Activated T-helper 17 cell treated with anti-CD3 and anti-CD28 coated beads, Interleukin-2, amount 50 U/mL, for 72 hours (primary cell): ENCODE results near the gene TRAF3. TPM values are rescaled to one million over a fixed set of nuclear protein-coding genes. Genes with fewer than 3 reads are reported as not detected.

ENCODE experiments used
- ATAC-seq: fragments of 150-1000 bp; cut with Tn5 transposase; replicated peaks from 2 replicates; pipeline ENCODE4 v1.10.0; 2021; ENCODE audit warnings: mild to moderate bottlenecking, moderate library complexity
- H3K27ac Mint-ChIP-seq: one replicate; pipeline ENCODE4 v1.8.0; 2022; ENCODE audit warnings: mixed read lengths
- H3K27me3 Mint-ChIP-seq: one replicate; pipeline ENCODE4 v1.8.0; 2022; ENCODE audit warnings: mixed read lengths
- H3K36me3 Mint-ChIP-seq: one replicate; pipeline ENCODE4 v1.8.0; 2022; ENCODE audit warnings: low read depth, mild to moderate bottlenecking, mixed read lengths
- H3K4me1 Mint-ChIP-seq: one replicate; pipeline ENCODE4 v1.8.0; 2022; ENCODE audit warnings: mixed read lengths
- H3K4me3 Mint-ChIP-seq: one replicate; pipeline ENCODE4 v1.8.0; 2022; ENCODE audit warnings: mild to moderate bottlenecking, mixed read lengths
- H3K9me3 Mint-ChIP-seq: one replicate; pipeline ENCODE4 v1.8.0; 2022; ENCODE audit warnings: mixed read lengths
- total RNA-seq, 2 donors: library from RNA; stranded (reverse); gene quantifications; one replicate each; pipeline ENCODE4 v1.2.3, GENCODE V29; 2022

The TRAF3 gene
- total RNA-seq, 2 donors from 2014 or later: 61.7 to 133 TPM

- ATAC-seq: peak; percentile 69
- Mint-ChIP-seq H3K4me1 (no peaks in the 10 kb centered on the region), H3K27me3 (peaks cover 8% of the 10 kb centered on the region), H3K9me3 (no peaks in the 10 kb centered on the region), H3K4me3 (peak overlapping the region; percentile 47), H3K36me3 (no peaks in the 10 kb centered on the region), H3K27ac (no peak overlapping the region)
These were observed 151.4 kb downstream of the TRAF3 start for GRCh38 chr14:102928412-102929240.

- Mint-ChIP-seq H3K27ac (no peak overlapping the region), H3K36me3 (no peaks in the 10 kb centered on the region), H3K27me3 (peaks cover 8% of the 10 kb centered on the region), H3K4me1 (no peaks in the 10 kb centered on the region), H3K9me3 (no peaks in the 10 kb centered on the region), H3K4me3 (no peak overlapping the region)
- ATAC-seq: no peak
These were observed 152.2 kb downstream of the TRAF3 start for GRCh38 chr14:102929241-102930137.

GRCh38 chr14:102930138-102930752 lies 153.0 kb downstream of the TRAF3 start:
- H3K4me3 Mint-ChIP-seq: no peak overlapping the region
- H3K27me3 Mint-ChIP-seq: peaks cover 8% of the 10 kb centered on the region
- ATAC-seq: no peak
- no peaks in the 10 kb centered on the region for H3K4me1 Mint-ChIP-seq
- no peak overlapping the region for H3K27ac Mint-ChIP-seq
- H3K36me3 Mint-ChIP-seq: no peaks in the 10 kb centered on the region
- no peaks in the 10 kb centered on the region for H3K9me3 Mint-ChIP-seq

DNA sequence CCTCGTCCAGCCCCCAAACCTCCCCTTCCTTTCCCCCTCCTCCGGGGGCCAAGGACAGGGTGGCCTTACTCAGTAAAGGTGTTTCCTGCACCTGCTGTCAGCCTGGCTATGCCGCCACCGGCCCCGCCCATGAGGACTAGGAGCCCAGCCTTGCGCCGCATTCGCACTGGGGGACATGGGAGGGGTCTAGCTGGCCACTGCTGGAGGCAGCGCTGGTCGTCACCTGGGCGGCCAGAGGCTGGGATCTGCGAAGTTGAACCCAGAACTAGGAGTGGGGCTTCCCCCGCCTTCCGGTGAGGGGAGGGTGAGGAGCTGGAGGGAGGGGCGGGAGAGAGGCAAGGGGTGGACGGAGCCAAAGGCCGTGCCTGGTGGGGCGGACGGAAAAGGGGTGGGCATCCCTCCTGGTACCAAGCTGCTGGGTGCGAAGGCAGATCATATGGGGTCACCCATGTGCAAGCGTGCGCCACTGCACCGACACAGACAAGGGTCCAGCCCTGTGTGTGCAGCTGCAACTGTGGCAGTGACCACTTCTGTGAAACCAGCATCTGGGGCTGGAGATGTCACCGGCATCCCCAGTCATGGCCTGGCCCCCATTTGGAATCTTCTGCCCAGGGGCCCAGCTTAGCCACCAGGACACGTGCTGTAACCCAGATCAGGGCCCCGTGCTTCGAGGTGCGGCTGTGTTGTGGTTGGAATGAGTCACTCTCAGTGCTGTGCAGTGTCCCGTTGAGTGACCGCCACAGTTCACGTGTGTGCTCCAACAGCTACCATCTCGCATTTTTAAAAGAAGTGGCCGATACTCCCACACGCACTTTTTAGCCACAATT lies 153.7 kb downstream of the TRAF3 start:
- ATAC-seq: no peak
- Mint-ChIP-seq H3K27ac (no peak overlapping the region), H3K36me3 (no peaks in the 10 kb centered on the region), H3K9me3 (no peaks in the 10 kb centered on the region), H3K4me3 (no peak overlapping the region), H3K4me1 (no peaks in the 10 kb centered on the region), H3K27me3 (peaks cover 6% of the 10 kb centered on the region)

DNA sequence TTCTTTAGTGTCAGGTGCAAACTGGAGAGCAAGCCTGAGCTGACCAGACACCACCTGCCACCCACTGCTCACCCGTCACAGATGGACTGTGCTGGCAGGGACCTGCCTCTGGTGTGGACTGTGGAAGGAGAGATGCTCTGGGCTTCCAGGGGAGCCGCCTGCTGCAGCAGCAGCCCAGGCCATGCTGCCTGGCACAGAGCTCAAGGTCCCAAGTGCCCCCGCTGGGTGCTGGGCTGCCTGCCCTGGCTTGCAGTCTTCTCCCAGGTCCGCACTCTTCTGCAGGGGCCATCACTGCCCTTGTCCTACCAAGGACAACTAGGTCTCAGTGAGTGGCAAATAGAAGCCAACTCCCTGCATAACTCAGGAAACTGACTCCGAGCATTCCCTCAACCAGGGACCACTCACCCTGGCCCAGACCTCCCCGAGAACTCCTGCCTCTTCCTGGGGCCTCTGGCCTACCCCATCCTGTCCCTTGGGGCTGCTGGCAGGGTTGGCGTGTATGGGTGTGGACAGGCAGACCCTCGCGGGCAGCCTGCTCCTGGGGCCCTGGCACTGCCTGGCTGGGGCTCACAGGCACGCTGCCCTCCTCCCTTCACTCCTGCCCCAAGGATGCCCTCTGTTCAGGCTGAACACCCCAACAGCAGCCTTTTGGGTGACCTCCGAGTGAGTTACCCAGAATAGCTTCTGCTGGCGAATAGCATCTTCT lies 154.5 kb downstream of the TRAF3 start:
- Mint-ChIP-seq H3K27me3 (peaks cover 4% of the 10 kb centered on the region), H3K36me3 (no peaks in the 10 kb centered on the region), H3K4me3 (no peak overlapping the region), H3K4me1 (no peaks in the 10 kb centered on the region), H3K27ac (no peak overlapping the region), H3K9me3 (no peaks in the 10 kb centered on the region)
- no peak for ATAC-seq

DNA sequence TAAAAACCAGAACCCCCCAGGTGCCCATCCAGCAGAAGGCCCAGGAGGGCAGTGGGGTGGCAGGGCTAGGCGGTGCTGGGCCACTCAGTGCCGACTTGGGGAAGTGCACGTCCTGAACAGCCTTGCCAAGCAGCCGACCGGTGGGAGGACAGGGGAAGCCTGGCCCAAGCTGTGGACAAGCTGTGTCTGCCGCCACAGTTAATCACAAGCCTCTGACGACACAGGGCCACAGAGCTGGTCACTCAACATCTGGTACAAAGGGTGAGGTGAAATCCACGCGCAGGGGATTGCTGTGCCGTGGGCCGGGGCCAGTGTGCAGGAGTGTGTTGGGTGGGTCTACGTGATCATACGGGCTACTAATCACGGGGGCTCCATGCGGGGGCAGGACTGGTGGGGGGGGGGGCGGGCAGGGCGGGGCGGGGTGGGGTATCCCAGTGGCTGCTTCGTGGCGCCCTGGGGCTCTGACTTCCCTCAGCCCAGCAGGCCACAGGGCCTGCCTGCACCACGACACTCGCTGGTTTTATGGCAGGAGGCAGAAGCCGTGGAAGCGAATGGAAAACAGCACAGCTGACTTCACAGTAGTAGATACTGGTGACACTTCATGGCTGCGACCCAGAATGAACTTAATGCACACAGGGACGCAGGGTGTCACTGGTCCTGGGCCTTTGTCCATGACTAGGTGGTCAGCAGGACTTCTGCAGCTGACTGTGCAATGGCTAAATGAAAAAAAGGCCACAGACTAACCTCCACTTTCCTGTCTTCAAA lies 155.4 kb downstream of the TRAF3 start:
- Mint-ChIP-seq H3K9me3 (no peaks in the 10 kb centered on the region), H3K4me3 (no peak overlapping the region), H3K27me3 (no peaks in the 10 kb centered on the region), H3K4me1 (no peaks in the 10 kb centered on the region), H3K27ac (no peak overlapping the region), H3K36me3 (no peaks in the 10 kb centered on the region)
- no peak for ATAC-seq

- H3K4me3 Mint-ChIP-seq: no peak overlapping the region
- no peak overlapping the region for H3K27ac Mint-ChIP-seq
- no peaks in the 10 kb centered on the region for H3K27me3 Mint-ChIP-seq
- no peaks in the 10 kb centered on the region for H3K9me3 Mint-ChIP-seq
- no peaks in the 10 kb centered on the region for H3K4me1 Mint-ChIP-seq
- H3K36me3 Mint-ChIP-seq: no peaks in the 10 kb centered on the region
- ATAC-seq: no peak
These were observed 156.5 kb downstream of the TRAF3 start for GRCh38 chr14:102933618-102934231.

DNA sequence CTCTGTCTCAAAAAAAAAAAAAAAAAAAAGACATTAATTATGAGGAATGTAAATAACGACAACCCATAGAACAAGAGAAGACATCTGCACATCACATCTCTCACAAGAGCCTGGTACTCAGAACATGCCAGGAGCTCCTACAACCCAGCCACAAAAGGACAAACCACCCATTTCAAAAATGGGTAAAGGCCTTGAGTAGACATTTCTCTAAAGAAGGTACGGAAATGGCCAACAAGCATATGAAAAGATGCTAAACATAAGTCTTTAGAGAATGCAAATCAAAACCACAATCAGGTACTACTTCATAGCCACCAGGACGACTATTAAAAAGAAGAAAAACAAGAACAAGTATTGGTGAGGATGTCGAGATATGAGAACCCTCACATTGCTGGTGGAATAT lies 158.5 kb downstream of the TRAF3 start:
- no peak overlapping the region for H3K27ac Mint-ChIP-seq
- H3K36me3 Mint-ChIP-seq: no peaks in the 10 kb centered on the region
- H3K4me1 Mint-ChIP-seq: no peaks in the 10 kb centered on the region
- no peaks in the 10 kb centered on the region for H3K9me3 Mint-ChIP-seq
- H3K27me3 Mint-ChIP-seq: no peaks in the 10 kb centered on the region
- ATAC-seq: no peak
- H3K4me3 Mint-ChIP-seq: no peak overlapping the region

- no peak overlapping the region for H3K27ac Mint-ChIP-seq
- no peaks in the 10 kb centered on the region for H3K36me3 Mint-ChIP-seq
- no peak for ATAC-seq
- no peaks in the 10 kb centered on the region for H3K27me3 Mint-ChIP-seq
- H3K4me1 Mint-ChIP-seq: no peaks in the 10 kb centered on the region
- no peaks in the 10 kb centered on the region for H3K9me3 Mint-ChIP-seq
- no peak overlapping the region for H3K4me3 Mint-ChIP-seq
These were observed 160.3 kb downstream of the TRAF3 start for GRCh38 chr14:102937331-102938175.

- H3K4me1 Mint-ChIP-seq: no peaks in the 10 kb centered on the region
- H3K27ac Mint-ChIP-seq: no peak overlapping the region
- no peak for ATAC-seq
- H3K27me3 Mint-ChIP-seq: no peaks in the 10 kb centered on the region
- no peaks in the 10 kb centered on the region for H3K36me3 Mint-ChIP-seq
- no peaks in the 10 kb centered on the region for H3K9me3 Mint-ChIP-seq
- H3K4me3 Mint-ChIP-seq: no peak overlapping the region
These were observed 160.9 kb downstream of the TRAF3 start for GRCh38 chr14:102938191-102938590.

DNA sequence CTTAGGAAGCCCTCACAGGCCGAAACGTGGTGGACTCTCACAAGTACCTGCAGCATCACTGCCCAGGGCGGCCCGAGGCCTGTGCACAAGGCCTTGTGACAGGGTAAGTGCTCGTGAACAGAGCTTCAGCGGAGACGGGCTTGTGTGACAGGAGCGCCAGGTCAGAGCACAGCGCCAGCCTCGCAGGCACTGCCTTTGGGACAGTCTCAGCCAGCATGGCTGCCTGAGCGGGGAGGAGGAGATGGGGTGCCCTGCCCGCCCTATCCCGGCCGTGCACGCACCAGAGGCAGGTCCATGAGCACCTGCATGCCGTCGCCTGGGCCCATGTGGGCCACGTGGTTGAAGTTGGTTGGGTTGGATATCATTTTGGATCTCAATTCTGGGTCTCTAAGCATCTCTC lies 162.1 kb downstream of the TRAF3 start:
- no peak overlapping the region for H3K27ac Mint-ChIP-seq
- no peaks in the 10 kb centered on the region for H3K27me3 Mint-ChIP-seq
- no peaks in the 10 kb centered on the region for H3K36me3 Mint-ChIP-seq
- no peak for ATAC-seq
- H3K9me3 Mint-ChIP-seq: no peaks in the 10 kb centered on the region
- H3K4me3 Mint-ChIP-seq: no peak overlapping the region
- no peaks in the 10 kb centered on the region for H3K4me1 Mint-ChIP-seq
